K562 (cell line): ENCODE data around the gene GLT1D1.

Experiments
- CC2D1A ChIP-seq: fragments of 450-650 bp; IDR thresholded peaks from 2 replicates; pipeline ENCODE4 v1.6.1; 2017; ENCODE audit warnings: mild to moderate bottlenecking
- CHD1 ChIP-seq: fragments of 200-600 bp; sonication (generic); IDR thresholded peaks from one replicate; pipeline ENCODE4 v1.6.1; 2012; ENCODE audit warnings: mild to moderate bottlenecking, moderate library complexity, low read length, inconsistent platforms
- FOXJ2 ChIP-seq: fragments of 200-800 bp; sonication (Bioruptor generic); IDR thresholded peaks from 2 replicates; pipeline ENCODE4 v1.6.1; 2016; ENCODE audit warnings: missing genetic modification characterization, missing compliant biosample characterization
- JUN ChIP-seq, 2 experiments: sonication (generic) in 1 of 2; formaldehyde crosslinking in 1 of 2; IDR thresholded peaks; 2 replicates each; pipeline versions ENCODE4 v1.6.1 to v1.8.0; 2012 to 2022; ENCODE audit warnings: borderline replicate concordance in 2 of 2, mild to moderate bottlenecking in 2 of 2, improper control_type of control experiment in 1 of 2, low read depth in 1 of 2, low read length in 1 of 2, missing genetic modification reagents in 1 of 2
- KDM5B ChIP-seq: fragments of 200-600 bp; sonication (generic); IDR thresholded peaks from 2 replicates; pipeline ENCODE4 v1.6.1; 2012; ENCODE audit warnings: low read depth, mild to moderate bottlenecking, moderate library complexity, low read length, control low read depth, inconsistent platforms; ENCODE audit not compliant: insufficient replicate concordance
- POLR3G ChIP-seq: IDR thresholded peaks from 2 replicates; pipeline ENCODE4 v1.6.1; 2011; ENCODE audit not compliant: insufficient read length, insufficient replicate concordance; ENCODE audit errors: extremely low read depth
- SMARCE1 ChIP-seq: fragments of 450-650 bp; IDR thresholded peaks from 2 replicates; pipeline ENCODE4 v1.7.1; 2016; ENCODE audit warnings: mild to moderate bottlenecking
- STAT5A ChIP-seq: IDR thresholded peaks from 2 replicates; pipeline ENCODE4 v1.6.1; 2012; ENCODE audit warnings: low read length, inconsistent platforms, borderline replicate concordance
- ZNF140 ChIP-seq: fragments of 250-450 bp; sonication (Bioruptor Pico); IDR thresholded peaks from 2 replicates; pipeline ENCODE4 v1.8.0; 2021; ENCODE audit warnings: moderate library complexity, mild to moderate bottlenecking, inconsistent platforms
- ZNF263 ChIP-seq: sonication (generic); formaldehyde crosslinking; IDR thresholded peaks from 2 replicates; pipeline ENCODE4 v1.8.0; 2022; ENCODE audit warnings: mild to moderate bottlenecking, missing genetic modification reagents, borderline replicate concordance
- ZNF354B ChIP-seq: fragments of 250-450 bp; sonication (Bioruptor Pico); IDR thresholded peaks from 2 replicates; pipeline ENCODE4 v1.4.0; 2020
- TF ChIP-seq, protein P1 (sequence below): sonication (generic); IDR thresholded peaks from 2 replicates; pipeline ENCODE4 v1.6.1; 2016
- TF ChIP-seq, protein P2 (sequence below), 3 experiments: IDR thresholded peaks in 2 of 3; conservative IDR thresholded peaks in 1 of 3; 2 replicates each; pipeline ENCODE4 v1.5.1; 2011 to 2012; ENCODE audit warnings: low read length in 3 of 3, mild to moderate bottlenecking in 3 of 3, control low read depth in 2 of 3, improper control_type of control experiment in 1 of 3, inconsistent platforms in 1 of 3, low read depth in 1 of 3, mixed read lengths in 1 of 3, moderate library complexity in 1 of 3; ENCODE audit not compliant: insufficient read depth in 2 of 3

DNA sequence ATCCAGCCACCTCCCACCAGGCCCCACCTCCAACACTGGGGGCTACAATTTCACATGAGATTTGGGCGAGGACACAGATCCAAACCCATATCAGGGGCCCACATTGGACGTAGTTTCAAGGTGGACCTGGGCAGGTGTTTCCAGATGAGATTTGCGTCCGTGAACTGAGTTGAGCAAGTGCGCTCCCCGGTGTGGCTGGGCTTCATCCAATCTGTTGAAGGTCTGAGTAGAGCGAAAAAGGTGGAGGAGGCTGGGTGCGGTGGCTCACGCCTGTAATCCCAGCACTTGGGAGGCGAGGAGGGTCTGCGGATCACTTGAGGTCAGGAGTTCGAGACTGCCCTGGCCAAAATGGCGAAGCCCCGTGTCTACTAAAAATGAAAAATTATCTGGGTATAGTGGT is 4.9 kb upstream of the GLT1D1 start:
- TF ChIP-seq STAT5A (no peak), ZNF140 (no peak), SMARCE1 (no peak), ZNF354B (CRISPR knock-in tag) (no peak), JUN (IDR thresholded peaks at IDR 0.05; ENCODE audit: borderline replicate concordance, low read depth, low read length) (no peak), JUN (CRISPR knock-in tag; IDR thresholded peaks at IDR 0.05; ENCODE audit: borderline replicate concordance) (no peak), CC2D1A (no peak), ZNF263 (CRISPR knock-in tag) (no peak), FOXJ2 (tag) (no peak), KDM5B (no peak), CHD1 (no peak), POLR3G (no peak)
- TF ChIP-seq, protein P1, sequence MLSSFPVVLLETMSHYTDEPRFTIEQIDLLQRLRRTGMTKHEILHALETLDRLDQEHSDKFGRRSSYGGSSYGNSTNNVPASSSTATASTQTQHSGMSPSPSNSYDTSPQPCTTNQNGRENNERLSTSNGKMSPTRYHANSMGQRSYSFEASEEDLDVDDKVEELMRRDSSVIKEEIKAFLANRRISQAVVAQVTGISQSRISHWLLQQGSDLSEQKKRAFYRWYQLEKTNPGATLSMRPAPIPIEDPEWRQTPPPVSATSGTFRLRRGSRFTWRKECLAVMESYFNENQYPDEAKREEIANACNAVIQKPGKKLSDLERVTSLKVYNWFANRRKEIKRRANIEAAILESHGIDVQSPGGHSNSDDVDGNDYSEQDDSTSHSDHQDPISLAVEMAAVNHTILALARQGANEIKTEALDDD = no peak
- TF ChIP-seq, protein P2, sequence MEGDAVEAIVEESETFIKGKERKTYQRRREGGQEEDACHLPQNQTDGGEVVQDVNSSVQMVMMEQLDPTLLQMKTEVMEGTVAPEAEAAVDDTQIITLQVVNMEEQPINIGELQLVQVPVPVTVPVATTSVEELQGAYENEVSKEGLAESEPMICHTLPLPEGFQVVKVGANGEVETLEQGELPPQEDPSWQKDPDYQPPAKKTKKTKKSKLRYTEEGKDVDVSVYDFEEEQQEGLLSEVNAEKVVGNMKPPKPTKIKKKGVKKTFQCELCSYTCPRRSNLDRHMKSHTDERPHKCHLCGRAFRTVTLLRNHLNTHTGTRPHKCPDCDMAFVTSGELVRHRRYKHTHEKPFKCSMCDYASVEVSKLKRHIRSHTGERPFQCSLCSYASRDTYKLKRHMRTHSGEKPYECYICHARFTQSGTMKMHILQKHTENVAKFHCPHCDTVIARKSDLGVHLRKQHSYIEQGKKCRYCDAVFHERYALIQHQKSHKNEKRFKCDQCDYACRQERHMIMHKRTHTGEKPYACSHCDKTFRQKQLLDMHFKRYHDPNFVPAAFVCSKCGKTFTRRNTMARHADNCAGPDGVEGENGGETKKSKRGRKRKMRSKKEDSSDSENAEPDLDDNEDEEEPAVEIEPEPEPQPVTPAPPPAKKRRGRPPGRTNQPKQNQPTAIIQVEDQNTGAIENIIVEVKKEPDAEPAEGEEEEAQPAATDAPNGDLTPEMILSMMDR (IDR thresholded peaks at IDR 0.05 in 2 of 3, conservative IDR thresholded peaks at IDR 0.05 in 1 of 3; ENCODE audit: insufficient read depth in 2 of 3, low read depth in 1 of 3, low read length in 3 of 3) = no peak
